Adrenal gland (tissue), 5 donors: Measurements from ENCODE around the gene TGFB2.

Experiments
- POLR2A ChIP-seq, 2 donors: fragments of 450-650 bp; IDR thresholded peaks; one replicate each; pipeline ENCODE4 v1.6.1; 2017; ENCODE audit warnings: antibody characterized with exemption in 2 of 2, mild to moderate bottlenecking in 2 of 2, moderate library complexity in 1 of 2
- TF ChIP-seq, protein P1 (sequence below), 6 experiments: fragments of 450-650 bp in 4 of 6; fragments of 200-600 bp in 2 of 6; sonication (generic) in 1 of 6; IDR thresholded peaks; 1 replicate in 5 of 6; 2 replicates in 1 of 6; pipeline versions ENCODE4 v1.5.1 to v1.8.0; 2016 to 2021; ENCODE audit warnings: antibody characterized with exemption in 6 of 6, mild to moderate bottlenecking in 2 of 6, moderate library complexity in 1 of 6
- donor health status: DM: no; HTN: no; CAD: no.

DNA sequence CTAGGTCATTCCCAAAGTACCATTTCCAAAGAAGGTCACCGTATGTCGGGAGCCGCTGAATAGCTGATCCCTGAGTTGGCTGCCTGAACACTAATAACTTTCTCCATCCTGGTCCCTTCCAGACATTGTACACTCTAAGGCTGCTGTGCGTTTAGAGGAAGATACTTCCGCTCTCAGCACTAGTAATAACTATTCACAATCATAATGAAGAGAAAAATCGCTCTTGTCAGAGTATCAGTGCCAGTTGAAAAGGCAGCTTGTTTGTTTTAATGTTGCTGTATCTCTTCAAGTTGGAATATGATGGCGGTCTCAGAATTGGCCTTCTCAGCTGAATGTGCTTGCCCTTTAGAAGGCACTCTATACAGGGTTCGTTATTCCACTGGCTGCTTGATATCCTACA, 43.5 kb downstream of the TGFB2 start:
- no peak for TF ChIP-seq POLR2A (IDR thresholded peaks at IDR 0.05)
- TF ChIP-seq, protein P1, sequence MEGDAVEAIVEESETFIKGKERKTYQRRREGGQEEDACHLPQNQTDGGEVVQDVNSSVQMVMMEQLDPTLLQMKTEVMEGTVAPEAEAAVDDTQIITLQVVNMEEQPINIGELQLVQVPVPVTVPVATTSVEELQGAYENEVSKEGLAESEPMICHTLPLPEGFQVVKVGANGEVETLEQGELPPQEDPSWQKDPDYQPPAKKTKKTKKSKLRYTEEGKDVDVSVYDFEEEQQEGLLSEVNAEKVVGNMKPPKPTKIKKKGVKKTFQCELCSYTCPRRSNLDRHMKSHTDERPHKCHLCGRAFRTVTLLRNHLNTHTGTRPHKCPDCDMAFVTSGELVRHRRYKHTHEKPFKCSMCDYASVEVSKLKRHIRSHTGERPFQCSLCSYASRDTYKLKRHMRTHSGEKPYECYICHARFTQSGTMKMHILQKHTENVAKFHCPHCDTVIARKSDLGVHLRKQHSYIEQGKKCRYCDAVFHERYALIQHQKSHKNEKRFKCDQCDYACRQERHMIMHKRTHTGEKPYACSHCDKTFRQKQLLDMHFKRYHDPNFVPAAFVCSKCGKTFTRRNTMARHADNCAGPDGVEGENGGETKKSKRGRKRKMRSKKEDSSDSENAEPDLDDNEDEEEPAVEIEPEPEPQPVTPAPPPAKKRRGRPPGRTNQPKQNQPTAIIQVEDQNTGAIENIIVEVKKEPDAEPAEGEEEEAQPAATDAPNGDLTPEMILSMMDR (IDR thresholded peaks at IDR 0.05): no peak
